A673 (cell line): ENCODE data around the gene DSE. TPM values are rescaled to one million over a fixed set of nuclear protein-coding genes. Genes with fewer than 3 reads are reported as not detected.

Experiments
- BruUV-seq: library from RNA; stranded (reverse); fragments of 400-500 nt; replicated peaks from 2 replicates; lab custom pipeline; 2021; lab: Mats Ljungman, UMichigan
- CTCF ChIA-PET: fragments of 300-600 bp; sonication (Branson Sonifier 250); formaldehyde crosslinking; loops from one replicate; lab custom pipeline; 2022; ENCODE audit warnings: antibody characterized with exemption; lab: Charles Lee
- POLR2A ChIA-PET: fragments of 300-600 bp; sonication (Branson Sonifier 250); formaldehyde crosslinking; loops from one replicate; lab custom pipeline; 2022; ENCODE audit warnings: antibody characterized with exemption; ENCODE audit not compliant: low non-redundant PET; lab: Charles Lee
- DNase-seq: peaks from one replicate; pipeline ENCODE4 v3.0.0-alpha.2; 2015; ENCODE audit warnings: low spot score
- H3K27ac ChIP-seq: fragments of 200-600 bp; sonication (generic); 2 replicates; pipeline ENCODE4 v1.5.1; 2016; ENCODE audit warnings: mixed run types, low read depth, mild to moderate bottlenecking, mixed read lengths, antibody characterized with exemption, low read length; ENCODE audit not compliant: poor library complexity, severe bottlenecking
- H3K27me3 ChIP-seq: fragments of 200-600 bp; sonication (generic); replicated peaks from 2 replicates; pipeline ENCODE4 v1.6.1; 2017; ENCODE audit warnings: mixed run types, low read depth, mild to moderate bottlenecking, mixed read lengths, antibody characterized with exemption, low read length; ENCODE audit not compliant: insufficient read depth, poor library complexity
- H3K36me3 ChIP-seq: fragments of 200-600 bp; sonication (generic); 2 replicates; pipeline ENCODE4 v1.6.1; 2016; ENCODE audit warnings: mixed run types, mild to moderate bottlenecking, mixed read lengths, antibody characterized with exemption, low read length; ENCODE audit not compliant: insufficient read depth, poor library complexity, severe bottlenecking
- H3K4me1 ChIP-seq: fragments of 200-600 bp; sonication (generic); 2 replicates; pipeline ENCODE4 v1.6.1; 2017; ENCODE audit warnings: mixed run types, mild to moderate bottlenecking, mixed read lengths, antibody characterized with exemption, low read length; ENCODE audit not compliant: insufficient read depth, poor library complexity, severe bottlenecking
- H3K4me3 ChIP-seq: fragments of 200-600 bp; sonication (generic); 2 replicates; pipeline ENCODE4 v1.5.1; 2016; ENCODE audit warnings: low read depth, mixed run types, mild to moderate bottlenecking, mixed read lengths, low read length; ENCODE audit not compliant: poor library complexity, severe bottlenecking
- H3K9me3 ChIP-seq: fragments of 200-600 bp; sonication (generic); 2 replicates; pipeline ENCODE4 v1.6.1; 2016; ENCODE audit warnings: mixed run types, low read depth, mild to moderate bottlenecking, mixed read lengths, antibody characterized with exemption, low read length; ENCODE audit not compliant: poor library complexity, severe bottlenecking
- EZH2 ChIP-seq: fragments of 200-600 bp; sonication (generic); IDR thresholded peaks from 2 replicates; pipeline ENCODE4 v1.6.1; 2017; ENCODE audit warnings: borderline replicate concordance, low read depth, mild to moderate bottlenecking, mixed read lengths, antibody characterized with exemption, low read length; ENCODE audit not compliant: poor library complexity, severe bottlenecking
- intact Hi-C: fragments of 100-400 bp; cut with micrococcal nuclease; formaldehyde crosslinking; loops from one replicate; pipeline ENCODE4 v1.10.0; 2022; ENCODE audit not compliant: unreplicated experiment
- total RNA-seq: library from RNA; stranded (reverse); gene quantifications from 2 replicates; pipeline ENCODE4 v1.2.3, GENCODE V29; 2021
- TF ChIP-seq, protein P1 (sequence below): fragments of 300-800, 200-600 bp; sonication (generic); conservative IDR thresholded peaks from 2 replicates; pipeline ENCODE4 v1.5.1; 2017; ENCODE audit warnings: low read depth, mild to moderate bottlenecking, antibody characterized with exemption, low read length, moderate library complexity, mixed read lengths

The DSE gene
- total RNA-seq, 1 experiment from 2014 or later = 31.4 TPM

DNA sequence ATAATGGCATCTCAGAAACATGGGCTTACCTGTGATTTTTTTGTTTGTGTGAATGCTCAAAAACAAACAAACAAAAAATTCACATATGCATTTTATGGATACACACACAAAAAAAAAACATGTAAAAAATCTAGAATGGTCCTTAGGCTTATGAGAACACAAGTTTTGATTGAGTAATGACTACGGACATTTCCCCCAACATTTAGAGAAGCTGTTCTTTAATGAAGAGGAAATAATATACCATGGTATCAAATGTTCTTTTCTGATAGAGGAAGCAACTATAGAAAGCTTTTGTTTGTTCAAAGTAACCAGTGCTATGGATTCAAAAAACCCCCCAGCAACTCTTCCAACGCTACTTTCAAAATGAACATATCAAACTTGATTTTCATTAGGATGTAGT lies 81.8 kb downstream of the DSE start:
- Histone ChIP-seq H3K4me1 (no peaks in the 10 kb centered on the region), H3K4me3 (no peak overlapping the region), H3K27me3 (no peaks in the 10 kb centered on the region), H3K36me3 (no peaks in the 10 kb centered on the region), H3K9me3 (no peaks in the 10 kb centered on the region), H3K27ac (no peak overlapping the region)
- intact Hi-C loops = no loop called here
- no peak for DNase-seq
- no peak for TF ChIP-seq EZH2
- TF ChIP-seq, protein P1, sequence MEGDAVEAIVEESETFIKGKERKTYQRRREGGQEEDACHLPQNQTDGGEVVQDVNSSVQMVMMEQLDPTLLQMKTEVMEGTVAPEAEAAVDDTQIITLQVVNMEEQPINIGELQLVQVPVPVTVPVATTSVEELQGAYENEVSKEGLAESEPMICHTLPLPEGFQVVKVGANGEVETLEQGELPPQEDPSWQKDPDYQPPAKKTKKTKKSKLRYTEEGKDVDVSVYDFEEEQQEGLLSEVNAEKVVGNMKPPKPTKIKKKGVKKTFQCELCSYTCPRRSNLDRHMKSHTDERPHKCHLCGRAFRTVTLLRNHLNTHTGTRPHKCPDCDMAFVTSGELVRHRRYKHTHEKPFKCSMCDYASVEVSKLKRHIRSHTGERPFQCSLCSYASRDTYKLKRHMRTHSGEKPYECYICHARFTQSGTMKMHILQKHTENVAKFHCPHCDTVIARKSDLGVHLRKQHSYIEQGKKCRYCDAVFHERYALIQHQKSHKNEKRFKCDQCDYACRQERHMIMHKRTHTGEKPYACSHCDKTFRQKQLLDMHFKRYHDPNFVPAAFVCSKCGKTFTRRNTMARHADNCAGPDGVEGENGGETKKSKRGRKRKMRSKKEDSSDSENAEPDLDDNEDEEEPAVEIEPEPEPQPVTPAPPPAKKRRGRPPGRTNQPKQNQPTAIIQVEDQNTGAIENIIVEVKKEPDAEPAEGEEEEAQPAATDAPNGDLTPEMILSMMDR = no peak
- CTCF ChIA-PET = no interaction called here
- no TSS peak for BruUV-seq
- POLR2A ChIA-PET = no interaction called here

DNA sequence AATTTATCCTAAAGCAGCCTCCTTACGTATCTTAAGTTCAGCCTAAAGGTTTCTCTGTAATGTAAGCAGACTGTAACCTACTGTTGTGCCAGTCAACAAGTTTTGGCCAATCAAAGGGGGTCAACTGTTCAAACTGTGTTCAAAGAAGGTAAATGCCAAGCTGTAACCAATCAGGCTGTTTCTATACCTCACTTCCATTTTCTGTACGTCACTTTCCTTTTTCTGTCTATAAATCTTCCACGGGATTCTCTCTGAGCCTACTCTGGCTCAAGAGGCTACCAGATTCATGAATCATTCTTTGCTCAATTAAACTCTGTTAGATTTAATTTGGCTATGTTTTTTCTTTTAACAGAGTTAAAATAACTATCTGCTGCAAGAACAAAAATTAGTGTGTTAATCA lies 85.4 kb downstream of the DSE start:
- Histone ChIP-seq H3K9me3 (no peaks in the 10 kb centered on the region), H3K36me3 (no peaks in the 10 kb centered on the region), H3K27me3 (peaks cover 3% of the 10 kb centered on the region), H3K4me3 (no peak overlapping the region), H3K27ac (no peak overlapping the region), H3K4me1 (no peaks in the 10 kb centered on the region)
- TF ChIP-seq EZH2 = no peak
- TF ChIP-seq, protein P1 = no peak
- CTCF ChIA-PET = no interaction called here
- BruUV-seq = no TSS peak
- intact Hi-C loops = no loop called here
- no peak for DNase-seq
- POLR2A ChIA-PET = no interaction called here

DNA sequence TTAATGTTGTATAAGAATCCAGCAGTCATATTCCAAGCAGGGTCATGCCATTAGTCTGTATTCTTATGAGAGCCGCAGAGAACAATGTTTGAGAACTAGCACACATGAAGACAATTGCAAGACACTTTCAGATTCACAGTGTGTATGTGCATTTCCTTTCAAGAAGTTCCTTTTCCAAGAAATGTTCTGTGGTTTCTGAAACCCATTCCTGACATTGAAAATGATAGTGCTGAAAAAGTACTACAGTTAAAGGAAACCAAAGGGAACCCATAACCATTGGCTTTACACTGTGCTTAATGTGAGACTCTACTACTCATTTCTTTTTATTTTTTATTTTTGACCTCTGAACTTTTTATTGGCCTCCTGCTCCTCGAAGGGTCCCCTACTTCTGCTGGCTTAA lies 86.2 kb downstream of the DSE start:
- no peaks in the 10 kb centered on the region for H3K36me3 ChIP-seq
- no TSS peak for BruUV-seq
- DNase-seq = no peak
- H3K4me1 ChIP-seq = no peaks in the 10 kb centered on the region
- H3K27me3 ChIP-seq = peaks cover 5% of the 10 kb centered on the region
- CTCF ChIA-PET = no interaction called here
- H3K27ac ChIP-seq = no peak overlapping the region
- POLR2A ChIA-PET = no interaction called here
- TF ChIP-seq, protein P1 = no peak
- intact Hi-C loops = no loop called here
- no peaks in the 10 kb centered on the region for H3K9me3 ChIP-seq
- H3K4me3 ChIP-seq = no peak overlapping the region
